ENCODE data around the gene TEKT5.
"Not testable (repeated sequence)": the region's sequence is repeated elsewhere in the genome, so short reads cannot be mapped to it uniquely, and the experiment has no call there.

The TEKT5 gene

DNA sequence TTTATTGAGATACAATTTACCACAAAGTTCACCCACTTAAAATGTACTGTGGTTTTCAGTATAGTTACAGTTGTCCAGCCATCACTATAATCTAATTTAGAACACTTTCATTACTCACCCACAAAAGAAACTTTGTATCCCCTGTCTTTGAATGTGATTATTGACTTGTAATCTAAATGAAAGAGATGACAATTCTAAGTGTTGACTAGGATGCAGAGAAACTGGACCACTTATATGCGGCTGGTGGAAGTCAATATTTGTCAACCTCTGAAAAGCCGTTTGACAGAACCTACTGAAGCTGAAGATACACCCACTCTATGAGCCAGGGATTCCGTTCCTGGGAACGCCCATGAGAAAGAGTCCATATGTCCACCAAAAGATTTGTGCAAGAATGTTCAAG, 36.8 kb downstream of the TEKT5 start:
- DNase-seq, result no peak

DNA sequence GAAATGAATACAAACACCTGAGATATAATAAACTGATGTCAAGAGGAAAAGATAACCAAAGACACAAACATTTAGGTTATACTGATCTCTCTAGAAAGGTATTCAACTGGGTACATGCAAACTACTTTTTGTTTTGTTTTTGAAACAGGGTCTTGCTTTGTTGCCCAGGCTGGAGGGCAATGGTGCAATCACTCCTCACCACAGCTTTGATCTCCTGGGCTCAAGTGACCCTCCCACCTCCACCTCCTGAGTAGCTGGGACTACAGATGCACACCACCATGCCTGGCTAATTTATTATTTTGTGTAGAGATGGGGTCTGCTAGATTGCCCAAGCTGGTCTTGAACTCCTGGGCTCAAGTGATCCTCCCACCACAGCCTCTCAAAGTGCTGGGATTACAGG, 38.1 kb downstream of the TEKT5 start:
- no peak for DNase-seq

DNA sequence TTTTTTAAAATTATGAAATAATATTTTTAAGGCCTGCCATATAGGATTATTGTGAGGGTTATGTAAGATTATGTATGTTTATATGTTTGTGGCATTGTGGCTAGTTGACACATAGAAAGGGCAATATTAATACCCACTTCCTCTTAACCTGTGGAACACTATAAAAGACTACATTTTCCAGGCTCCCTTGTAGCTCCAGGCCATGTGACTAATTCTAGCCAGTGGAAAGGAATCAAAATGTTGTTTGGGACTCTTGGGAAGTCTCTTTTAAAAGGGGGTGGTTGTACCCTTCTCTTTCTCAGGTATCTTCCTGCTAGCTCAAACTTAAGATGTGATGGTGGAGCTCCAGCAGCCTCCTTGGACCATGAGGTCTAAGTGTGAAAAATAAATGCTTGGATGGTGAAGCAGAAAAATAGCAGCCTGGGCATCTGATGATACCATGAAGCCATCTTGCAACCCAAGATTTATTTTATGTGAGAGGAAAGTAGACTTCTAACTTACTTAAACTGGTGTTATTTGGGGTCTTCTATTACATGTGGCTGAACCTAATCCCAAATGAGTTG, 39.2 kb downstream of the TEKT5 start:
- no peak for DNase-seq

GRCh38 chr16:10654592-10655414, 39.9 kb downstream of the TEKT5 start:
- no peak for DNase-seq

DNA sequence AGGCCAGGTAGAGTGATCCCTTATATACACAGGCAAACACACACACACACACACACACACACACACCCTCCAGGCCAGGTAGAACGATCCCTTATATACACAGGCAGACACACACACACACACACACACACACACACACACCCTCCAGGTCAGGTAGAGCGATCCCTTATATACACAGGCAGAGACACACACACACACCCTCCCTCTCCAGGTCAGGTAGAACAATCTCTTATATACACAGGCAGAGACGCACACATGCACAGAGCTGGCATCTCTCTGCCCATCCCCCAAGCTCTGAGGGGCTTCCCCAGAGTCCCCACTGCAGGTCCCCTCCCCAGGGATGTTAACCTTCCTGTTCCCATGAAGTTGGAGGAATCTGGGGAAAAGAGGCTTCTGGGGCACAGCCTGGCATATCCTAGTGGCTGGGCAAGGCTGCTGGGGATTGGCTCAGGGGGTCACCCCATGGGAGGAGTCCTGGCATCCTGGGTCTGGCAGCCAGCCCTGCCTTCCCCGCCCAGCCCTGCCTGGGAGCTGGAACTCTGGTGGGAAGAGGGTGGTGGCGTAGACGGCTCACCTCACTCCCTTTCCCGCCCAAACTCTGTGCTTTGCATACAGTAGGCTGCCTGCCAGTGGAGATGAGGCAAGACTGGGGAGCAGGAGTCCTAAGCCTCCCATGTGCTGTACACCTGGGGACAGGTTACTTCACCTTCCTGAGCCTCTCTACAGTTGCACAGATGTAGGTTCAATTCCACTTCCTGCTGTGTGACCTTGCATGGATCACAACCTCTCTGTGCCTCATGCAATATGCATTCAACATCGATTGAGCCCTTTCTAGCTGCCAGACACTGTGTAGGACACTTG, 41.8 kb downstream of the TEKT5 start:
- DNase-seq, result no peak

- not testable (repeated sequence) for DNase-seq
These were observed 45.6 kb downstream of the TEKT5 start for GRCh38 chr16:10649098-10649497.

GRCh38 chr16:10647721-10648296, 46.9 kb downstream of the TEKT5 start:
- DNase-seq, result no peak

GRCh38 chr16:10647264-10647720, 47.4 kb downstream of the TEKT5 start:
- no peak for DNase-seq

- no peak for DNase-seq
These were observed 48.0 kb downstream of the TEKT5 start for GRCh38 chr16:10646581-10647263.

GRCh38 chr16:10646228-10646580, 48.5 kb downstream of the TEKT5 start:
- DNase-seq, result no peak

- no peak for DNase-seq
These were observed 50.6 kb downstream of the TEKT5 start for GRCh38 chr16:10644092-10644491.

DNA sequence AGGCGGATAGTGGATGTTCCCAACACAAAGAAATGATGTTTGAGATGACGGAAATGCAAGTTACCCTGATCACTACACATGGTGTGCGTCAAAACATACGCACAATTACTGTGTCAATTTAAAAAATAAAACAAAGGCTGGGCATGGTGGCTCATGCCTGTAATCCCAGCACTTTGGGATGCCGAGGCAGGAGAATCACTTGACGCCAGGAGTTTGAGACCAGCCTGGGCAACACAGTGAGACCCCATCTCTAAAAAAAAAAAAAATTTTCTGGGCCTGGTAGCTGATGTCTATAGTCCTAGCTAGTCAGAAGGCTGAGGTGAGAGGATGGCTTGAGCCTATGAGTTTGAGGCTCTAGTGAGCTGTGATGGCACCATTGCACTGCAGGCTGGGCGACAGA, 51.8 kb downstream of the TEKT5 start:
- no peak for DNase-seq

DNA sequence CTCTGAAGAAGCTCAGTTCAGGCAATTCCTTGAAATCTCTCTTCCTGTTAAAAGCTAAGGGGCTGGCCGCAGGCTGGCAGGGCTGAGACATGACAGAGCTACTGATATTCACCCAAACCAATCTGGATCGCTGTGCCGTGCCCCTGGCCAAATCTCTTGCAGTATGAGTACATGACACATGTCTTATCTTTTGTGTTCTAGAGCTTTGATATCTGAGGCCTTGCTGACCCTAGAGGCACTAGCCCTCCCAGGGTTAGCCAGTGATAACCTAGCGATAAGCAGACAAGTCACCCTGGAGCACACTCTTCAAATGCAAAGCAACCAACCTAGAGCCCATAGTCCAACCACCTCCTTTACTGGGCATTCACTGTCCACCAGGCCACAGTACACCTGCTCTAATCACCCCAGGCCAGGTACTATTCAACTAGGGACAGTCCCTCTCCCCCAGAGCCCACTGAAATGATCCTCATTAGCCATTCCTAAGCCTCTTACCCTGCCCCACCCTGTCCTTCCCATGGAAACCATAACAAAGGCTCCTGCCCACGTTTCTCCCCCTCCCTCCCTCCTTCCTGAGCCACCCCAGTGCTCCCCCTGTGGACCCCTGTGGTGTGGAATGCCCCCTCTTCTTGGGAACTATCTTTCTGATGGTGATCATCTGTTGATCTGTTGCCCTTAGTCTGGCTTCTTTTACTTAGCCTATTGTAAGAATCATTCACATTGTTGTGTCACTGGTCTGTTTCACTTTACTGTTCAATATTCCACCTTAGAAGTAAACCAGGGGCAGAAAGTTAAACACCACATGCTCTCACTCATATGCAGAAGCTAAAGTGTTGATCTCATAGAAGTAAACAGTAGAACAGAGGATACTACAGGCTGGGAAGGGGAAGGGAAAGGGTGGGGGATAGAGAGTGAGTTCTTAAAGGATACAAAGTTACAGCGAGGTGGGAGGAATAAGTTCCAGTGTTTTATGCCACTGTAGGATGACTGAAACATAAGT, 52.5 kb downstream of the TEKT5 start:
- DNase-seq, result no peak

GRCh38 chr16:10641555-10641952, 53.2 kb downstream of the TEKT5 start:
- DNase-seq, result no peak

DNA sequence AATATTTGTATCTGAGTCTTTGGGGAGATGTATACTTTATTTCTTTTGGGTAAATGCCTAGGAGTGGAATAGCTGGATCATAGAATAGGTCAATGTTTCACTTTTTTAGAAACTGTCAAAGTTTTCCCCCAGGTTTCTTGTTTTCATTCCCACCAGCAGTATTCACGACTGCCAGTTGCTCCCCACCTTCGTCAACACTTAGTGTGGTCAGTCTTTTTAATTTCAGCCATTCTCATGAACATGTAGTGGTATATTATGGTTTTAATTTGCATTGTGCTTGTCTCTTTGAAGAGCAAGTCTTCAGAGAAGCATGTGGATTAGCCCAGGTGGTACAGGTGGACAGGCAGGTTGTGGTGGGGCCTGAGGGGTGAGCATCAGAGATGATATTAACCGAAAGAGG, 53.8 kb downstream of the TEKT5 start:
- no peak for DNase-seq

GRCh38 chr16:10638101-10638500, 56.6 kb downstream of the TEKT5 start:
- DNase-seq, result no peak

- no peak for DNase-seq
These were observed 57.2 kb downstream of the TEKT5 start for GRCh38 chr16:10637337-10638037.

DNA sequence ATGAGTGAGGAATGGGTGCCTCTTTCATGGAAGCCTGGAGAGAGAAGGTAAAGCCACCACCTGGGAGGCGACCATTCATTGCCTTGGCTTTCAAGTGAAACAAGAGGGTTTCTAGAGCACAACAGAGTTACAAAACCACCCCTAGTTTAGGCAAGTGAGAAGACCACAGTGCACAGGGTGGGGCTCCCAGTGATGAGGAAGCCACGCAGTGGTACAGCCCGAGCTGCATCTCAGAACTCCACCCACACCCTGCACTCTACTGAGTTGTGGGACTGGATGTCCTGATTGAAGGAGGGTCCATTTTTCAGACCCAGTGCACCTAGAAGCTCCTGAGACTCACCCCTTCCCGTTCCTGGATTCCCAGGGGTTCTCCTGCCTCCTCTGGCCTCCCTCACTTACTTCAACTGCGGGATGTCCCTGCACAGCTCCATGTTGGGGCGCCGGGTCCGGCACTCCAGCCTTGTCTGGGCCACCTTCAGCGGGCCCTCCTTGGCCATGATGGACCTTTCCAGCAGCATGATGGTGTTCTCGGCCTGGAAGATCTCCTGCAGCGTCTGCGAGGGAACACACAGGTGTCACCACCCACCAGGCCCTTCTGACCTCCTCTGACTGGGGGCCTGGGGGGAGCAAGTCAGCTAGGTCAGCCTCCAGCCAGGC, 59.2 kb downstream of the TEKT5 start:
- no peak for DNase-seq

DNA sequence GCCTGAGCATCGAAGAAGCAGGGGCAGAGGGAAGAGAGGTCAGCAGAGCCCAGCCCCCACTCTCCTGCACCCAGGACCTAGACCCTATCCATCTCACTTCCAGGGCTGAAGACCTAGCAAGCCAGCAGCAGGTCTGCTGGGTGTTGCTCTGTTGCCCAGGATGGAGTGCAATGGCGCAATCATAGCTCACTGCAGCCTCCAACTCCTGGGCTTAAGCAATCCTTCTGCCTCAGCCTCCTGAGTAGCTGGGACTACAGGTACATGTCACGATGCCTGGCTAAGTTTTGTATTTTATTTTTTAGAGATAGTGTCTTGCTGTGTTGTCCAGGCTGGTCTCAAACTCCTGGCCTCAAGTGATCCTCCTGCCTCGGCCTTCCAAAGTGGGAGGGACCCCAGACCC, 61.3 kb downstream of the TEKT5 start:
- DNase-seq, result not testable (repeated sequence)

DNA sequence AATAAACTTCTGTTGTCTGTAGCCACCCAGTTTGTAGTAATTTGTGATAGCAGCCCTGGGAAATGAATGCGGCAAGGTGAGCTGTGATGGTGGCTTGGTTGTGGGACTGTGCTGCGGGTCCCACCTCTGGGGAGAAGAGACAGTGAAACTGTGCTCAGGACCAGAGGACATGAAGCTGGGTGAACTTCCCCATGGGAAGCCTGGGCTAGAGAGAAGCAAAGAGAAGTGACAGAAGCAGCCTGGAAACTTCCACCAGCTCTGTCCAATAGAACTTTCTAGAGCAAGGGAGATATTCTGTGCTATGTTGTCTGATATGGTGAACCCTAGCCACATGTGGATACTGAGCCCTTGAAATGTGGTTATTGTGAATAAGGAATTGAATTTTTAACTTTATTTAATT, 62.8 kb downstream of the TEKT5 start:
- DNase-seq, result no peak

All from CD4-positive, alpha-beta T cell treated with Interleukin-17A for 4 hours (primary cell).